Colonic mucosa (tissue), 4 donors: Measurements from ENCODE around the gene TEX13A. TPM values are rescaled to one million over a fixed set of nuclear protein-coding genes. Genes with fewer than 3 reads are reported as not detected.

Experiments
- DNase-seq: peaks from one replicate; pipeline ENCODE4 v3.0.0-alpha.2; 2020
- H3K27ac ChIP-seq: fragments of 200-600 bp; one replicate; pipeline ENCODE4 v1.8.0; 2021
- H3K27me3 ChIP-seq: fragments of 200-600 bp; one replicate; pipeline ENCODE4 v1.8.0; 2021
- H3K36me3 ChIP-seq: fragments of 200-600 bp; one replicate; pipeline ENCODE4 v1.8.0; 2021
- H3K4me1 ChIP-seq: fragments of 200-600 bp; one replicate; pipeline ENCODE4 v1.8.0; 2021; ENCODE audit warnings: mild to moderate bottlenecking
- H3K4me3 ChIP-seq: fragments of 200-600 bp; one replicate; pipeline ENCODE4 v1.8.0; 2021
- H3K9ac ChIP-seq, 2 donors: one replicate each; pipeline ENCODE4 v1.7.0; 2013; ENCODE audit warnings: control low read depth in 2 of 2, low read depth in 2 of 2, low read length in 2 of 2
- H3K9me3 ChIP-seq: fragments of 200-600 bp; one replicate; pipeline ENCODE4 v1.8.0; 2021
- CTCF ChIP-seq: fragments of 200-600 bp; IDR thresholded peaks from one replicate; pipeline ENCODE4 v1.8.0; 2022; ENCODE audit warnings: antibody characterized with exemption, mild to moderate bottlenecking
- intact Hi-C: fragments of 100-400 bp; cut with DNase I; formaldehyde crosslinking; loops from one replicate; pipeline ENCODE4 v1.14.1; 2022
- total RNA-seq, 2 donors: library from RNA; stranded (reverse); fragmentation: NEBNext Ultra II Directional in 1 of 2; extraction: Animal tissue kit (Norgen Biotek cat#: 25700) in 1 of 2; gene quantifications; one replicate each; pipeline ENCODE4 v1.2.1, GENCODE V29; 2021
- donor health status: healthy.
- donor health status: DM: no; HTN: no; CAD: no.
- donor health status: DM: no; HTN: no; CAD: no.

The TEX13A gene
- total RNA-seq, 2 donors from 2014 or later = not detected

GRCh38 chrX:105209406-105209805 is 11.1 kb downstream of the TEX13A start:
- DNase-seq = no peak
- Histone ChIP-seq H3K27ac (no peak overlapping the region), H3K4me1 (no peaks in the 10 kb centered on the region), H3K4me3 (no peak overlapping the region), H3K36me3 (no peaks in the 10 kb centered on the region), H3K27me3 (no peaks in the 10 kb centered on the region), H3K9ac (no peak overlapping the region), H3K9me3 (no peaks in the 10 kb centered on the region)
- intact Hi-C loops = no loop called here
- TF ChIP-seq CTCF = no peak

DNA sequence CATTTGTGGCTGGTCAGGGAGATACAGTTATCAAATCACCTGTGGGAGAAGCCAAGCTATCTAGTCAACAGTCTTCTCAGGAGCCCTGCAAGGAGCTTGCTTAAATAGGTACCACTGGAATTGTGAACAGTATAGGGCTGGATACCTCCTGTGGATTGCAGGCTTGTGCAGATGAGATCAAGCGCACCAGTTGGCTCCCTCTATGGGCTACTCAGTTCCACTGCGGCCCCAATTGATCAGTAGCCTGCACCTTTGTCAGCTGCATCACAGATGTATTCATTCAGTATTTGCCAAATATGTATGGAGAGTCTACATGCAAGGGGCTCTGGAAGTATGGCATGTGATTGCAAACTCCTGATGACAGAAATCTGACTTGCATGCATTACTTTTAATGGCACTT is 28.6 kb downstream of the TEX13A start:
- H3K9me3 ChIP-seq = no peaks in the 10 kb centered on the region
- no peak overlapping the region for H3K4me3 ChIP-seq
- TF ChIP-seq CTCF = peak; percentile 22
- DNase-seq = no peak
- no peak overlapping the region for H3K9ac ChIP-seq
- no peaks in the 10 kb centered on the region for H3K36me3 ChIP-seq
- H3K27me3 ChIP-seq = no peaks in the 10 kb centered on the region
- intact Hi-C loops = no loop called here
- no peaks in the 10 kb centered on the region for H3K4me1 ChIP-seq
- no peak overlapping the region for H3K27ac ChIP-seq

- H3K4me1 ChIP-seq = no peaks in the 10 kb centered on the region
- no peaks in the 10 kb centered on the region for H3K36me3 ChIP-seq
- DNase-seq = peak; percentile 28
- TF ChIP-seq CTCF = peak; percentile 82
- H3K4me3 ChIP-seq = no peak overlapping the region
- no peak overlapping the region for H3K27ac ChIP-seq
- H3K27me3 ChIP-seq = no peaks in the 10 kb centered on the region
- intact Hi-C loops = no loop called here
- no peaks in the 10 kb centered on the region for H3K9me3 ChIP-seq
- no peak overlapping the region for H3K9ac ChIP-seq
These were observed 30.1 kb downstream of the TEX13A start for GRCh38 chrX:105190252-105190853.

GRCh38 chrX:105189093-105189492 is 31.4 kb downstream of the TEX13A start:
- no peaks in the 10 kb centered on the region for H3K36me3 ChIP-seq
- intact Hi-C loops = loop anchor here (5.0 kb wide), 1 partner anchor 267 kb away; no protein-coding TSS in a partner anchor
- no peak overlapping the region for H3K4me3 ChIP-seq
- no peak overlapping the region for H3K9ac ChIP-seq
- DNase-seq = no peak
- TF ChIP-seq CTCF = no peak
- no peaks in the 10 kb centered on the region for H3K9me3 ChIP-seq
- no peak overlapping the region for H3K27ac ChIP-seq
- no peaks in the 10 kb centered on the region for H3K27me3 ChIP-seq
- H3K4me1 ChIP-seq = no peaks in the 10 kb centered on the region

DNA sequence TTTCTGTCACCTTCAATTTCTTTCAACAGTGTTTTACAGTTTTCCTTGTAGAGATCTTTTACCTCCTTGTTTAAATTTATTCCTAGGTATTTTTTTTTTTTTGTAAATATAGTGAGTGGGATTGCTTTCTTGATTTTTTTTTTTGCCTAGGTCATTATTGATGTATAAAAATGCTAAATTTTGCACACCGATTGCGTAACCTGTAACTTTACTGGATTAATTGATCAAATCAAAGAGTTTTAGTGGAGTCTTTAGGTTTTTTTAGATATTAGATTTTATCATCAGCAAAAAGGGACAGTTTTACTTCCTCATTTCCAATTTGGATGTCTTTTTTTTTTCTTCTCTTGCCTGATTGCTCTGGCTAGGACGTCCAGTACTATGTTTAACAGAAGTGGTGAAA is 40.9 kb downstream of the TEX13A start:
- Histone ChIP-seq H3K9me3 (no peaks in the 10 kb centered on the region), H3K27ac (no peak overlapping the region), H3K4me3 (no peak overlapping the region), H3K36me3 (no peaks in the 10 kb centered on the region), H3K9ac (no peak overlapping the region), H3K27me3 (no peaks in the 10 kb centered on the region), H3K4me1 (no peaks in the 10 kb centered on the region)
- TF ChIP-seq CTCF = no peak
- intact Hi-C loops = no loop called here
- no peak for DNase-seq
